IMR-90 (cell line): Measurements from ENCODE around the gene COLEC12. TPM values are rescaled to one million over a fixed set of nuclear protein-coding genes. Genes with fewer than 3 reads are reported as not detected.

Experiments
- ATAC-seq: fragments of 200-7000 bp; cut with Tn5 transposase; 2 replicates; pipeline ENCODE4 v1.9.1; 2020; ENCODE audit warnings: low read depth, mild to moderate bottlenecking, moderate library complexity
- BruUV-seq: library from RNA; stranded (reverse); fragments of 400-500 nt; replicated peaks from 2 replicates; lab custom pipeline; 2021; lab: Mats Ljungman, UMichigan
- CTCF ChIA-PET: fragments of 300-600 bp; formaldehyde crosslinking; extraction: SDS; loops from one replicate; lab custom pipeline; 2021; ENCODE audit warnings: antibody characterized with exemption; lab: Yijun Ruan, JAX
- POLR2A ChIA-PET: fragments of 300-600 bp; sonication (Branson Sonifier 250); formaldehyde crosslinking; loops from one replicate; lab custom pipeline; 2022; ENCODE audit warnings: antibody characterized with exemption; ENCODE audit not compliant: unreplicated experiment; lab: Charles Lee
- DNase-seq: peaks from one replicate; pipeline ENCODE4 v3.0.0; 2013
- H2AFZ ChIP-seq: replicated peaks from 2 replicates; pipeline ENCODE3; 2013; ENCODE audit warnings: low read length, mild to moderate bottlenecking; ENCODE audit not compliant: poor library complexity
- H2AK5ac ChIP-seq: 2 replicates; pipeline ENCODE4 v1.6.1; 2013; ENCODE audit warnings: low read depth, low read length, inconsistent platforms
- H2AK9ac ChIP-seq: replicated peaks from 2 replicates; pipeline ENCODE3; 2013; ENCODE audit warnings: mild to moderate bottlenecking, low read depth, low read length, moderate library complexity; ENCODE audit not compliant: poor library complexity
- H2BK120ac ChIP-seq: 2 replicates; pipeline ENCODE4 v1.6.1; 2013; ENCODE audit warnings: low read depth, low read length, inconsistent platforms
- H2BK15ac ChIP-seq: 3 replicates; pipeline ENCODE4 v1.6.1; 2013; ENCODE audit warnings: low read depth, low read length, inconsistent platforms
- H2BK20ac ChIP-seq: 2 replicates; pipeline ENCODE4 v1.6.1; 2013; ENCODE audit warnings: low read depth, mild to moderate bottlenecking, inconsistent platforms, low read length, moderate library complexity
- H2BK5ac ChIP-seq: 2 replicates; pipeline ENCODE4 v1.6.1; 2013; ENCODE audit warnings: mild to moderate bottlenecking, low read depth, low read length, inconsistent platforms; ENCODE audit not compliant: poor library complexity, severe bottlenecking
- H3K14ac ChIP-seq: replicated peaks from 2 replicates; pipeline ENCODE4 v1.6.1; 2013; ENCODE audit warnings: low read depth, low read length, inconsistent platforms
- H3K18ac ChIP-seq: 2 replicates; pipeline ENCODE4 v1.6.1; 2013; ENCODE audit warnings: low read depth, low read length, control low read depth
- H3K23ac ChIP-seq: 2 replicates; pipeline ENCODE4 v1.6.1; 2013; ENCODE audit warnings: low read depth, low read length, inconsistent platforms
- H3K27ac ChIP-seq: 2 replicates; pipeline ENCODE4 v1.5.1; 2013; ENCODE audit warnings: mild to moderate bottlenecking, control low read depth, low read length; ENCODE audit not compliant: insufficient read depth
- H3K27me3 ChIP-seq: 2 replicates; pipeline ENCODE4 v1.6.1; 2013; ENCODE audit warnings: low read length; ENCODE audit not compliant: control insufficient read depth, insufficient read depth
- H3K36me3 ChIP-seq: 2 replicates; pipeline ENCODE4 v1.6.1; 2013; ENCODE audit warnings: low read length, mixed read lengths; ENCODE audit not compliant: control insufficient read depth, insufficient read depth
- H3K4ac ChIP-seq: 2 replicates; pipeline ENCODE4 v1.6.1; 2013; ENCODE audit warnings: low read depth, low read length, inconsistent platforms
- H3K4me1 ChIP-seq: 2 replicates; pipeline ENCODE4 v1.6.1; 2013; ENCODE audit warnings: low read length, mixed read lengths; ENCODE audit not compliant: control insufficient read depth, insufficient read depth
- H3K4me2 ChIP-seq: 2 replicates; pipeline ENCODE4 v1.6.1; 2013; ENCODE audit warnings: low read depth, mild to moderate bottlenecking, control low read depth, low read length, moderate library complexity
- H3K4me3 ChIP-seq: 2 replicates; pipeline ENCODE4 v1.5.1; 2013; ENCODE audit warnings: low read depth, mild to moderate bottlenecking, control low read depth, low read length, moderate library complexity; ENCODE audit not compliant: insufficient read depth
- H3K56ac ChIP-seq: 2 replicates; pipeline ENCODE4 v1.6.1; 2013; ENCODE audit warnings: low read length, inconsistent platforms; ENCODE audit not compliant: insufficient read depth; ENCODE audit errors: extremely low read depth
- H3K79me1 ChIP-seq, 2 experiments: 2 replicates each; pipeline ENCODE4 v1.6.1; 2013; ENCODE audit warnings: low read length in 2 of 2, inconsistent platforms in 1 of 2, low read depth in 1 of 2
- H3K9ac ChIP-seq: 2 replicates; pipeline ENCODE4 v1.6.1; 2013; ENCODE audit warnings: low read depth, low read length, control low read depth
- H3K9me1 ChIP-seq: 2 replicates; pipeline ENCODE4 v1.6.1; 2013; ENCODE audit warnings: low read length, inconsistent platforms; ENCODE audit not compliant: insufficient read depth
- H3K9me3 ChIP-seq: 2 replicates; pipeline ENCODE4 v1.6.1; 2013; ENCODE audit warnings: low read length; ENCODE audit not compliant: control insufficient read depth, insufficient read depth
- H4K20me1 ChIP-seq: 2 replicates; pipeline ENCODE4 v1.6.1; 2013; ENCODE audit warnings: low read length, inconsistent platforms; ENCODE audit not compliant: insufficient read depth
- H4K5ac ChIP-seq: 2 replicates; pipeline ENCODE4 v1.6.1; 2013; ENCODE audit warnings: mild to moderate bottlenecking, low read depth, low read length, control low read depth
- H4K8ac ChIP-seq, 2 experiments: 2 replicates each; pipeline ENCODE4 v1.6.1; 2013; ENCODE audit warnings: low read depth in 2 of 2, low read length in 2 of 2, control low read depth in 1 of 2, inconsistent platforms in 1 of 2
- H4K91ac ChIP-seq: 2 replicates; pipeline ENCODE4 v1.6.1; 2013; ENCODE audit warnings: low read depth, low read length, inconsistent platforms; ENCODE audit not compliant: insufficient read depth
- BHLHE40 ChIP-seq: fragments of 150-350 bp; IDR thresholded peaks from 2 replicates; pipeline ENCODE4 v1.6.1; 2016; ENCODE audit warnings: mild to moderate bottlenecking, low read depth, low read length
- CEBPB ChIP-seq: IDR thresholded peaks from 2 replicates; pipeline ENCODE4 v1.6.1; 2012; ENCODE audit warnings: low read depth, low read length, improper control_type of control experiment
- CHD1 ChIP-seq: IDR thresholded peaks from 2 replicates; pipeline ENCODE4 v1.6.1; 2012; ENCODE audit warnings: low read depth, low read length, improper control_type of control experiment
- FOS ChIP-seq: fragments of 150-350 bp; IDR thresholded peaks from 2 replicates; pipeline ENCODE4 v1.6.1; 2016; ENCODE audit warnings: low read depth, low read length
- MAFK ChIP-seq: IDR thresholded peaks from 2 replicates; pipeline ENCODE4 v1.6.1; 2012; ENCODE audit warnings: low read depth, low read length, improper control_type of control experiment
- MAZ ChIP-seq: IDR thresholded peaks from 2 replicates; pipeline ENCODE4 v1.6.1; 2012; ENCODE audit warnings: low read depth, mild to moderate bottlenecking, low read length, improper control_type of control experiment, moderate library complexity, borderline replicate concordance
- MXI1 ChIP-seq: IDR thresholded peaks from 2 replicates; pipeline ENCODE4 v1.6.1; 2012; ENCODE audit warnings: low read depth, mild to moderate bottlenecking, low read length, moderate library complexity, borderline replicate concordance
- NFE2L2 ChIP-seq: fragments of 150-350 bp; IDR thresholded peaks from 2 replicates; pipeline ENCODE4 v1.6.1; 2016; ENCODE audit warnings: low read depth, mild to moderate bottlenecking, low read length
- POLR2A ChIP-seq: IDR thresholded peaks from 2 replicates; pipeline ENCODE4 v1.6.1; 2012; ENCODE audit warnings: mild to moderate bottlenecking, low read depth, low read length
- RAD21 ChIP-seq: IDR thresholded peaks from 2 replicates; pipeline ENCODE4 v1.6.1; 2012; ENCODE audit warnings: low read length, improper control_type of control experiment
- RCOR1 ChIP-seq: IDR thresholded peaks from 2 replicates; pipeline ENCODE4 v1.6.1; 2012; ENCODE audit warnings: mild to moderate bottlenecking, low read length, improper control_type of control experiment; ENCODE audit not compliant: insufficient replicate concordance
- RFX5 ChIP-seq: IDR thresholded peaks from 2 replicates; pipeline ENCODE4 v1.8.0; 2012; ENCODE audit warnings: low read depth, mild to moderate bottlenecking, low read length, moderate library complexity
- SMC3 ChIP-seq: fragments of 150-350 bp; IDR thresholded peaks from 2 replicates; pipeline ENCODE4 v1.6.1; 2016; ENCODE audit warnings: low read depth, mild to moderate bottlenecking, antibody characterized with exemption, low read length, moderate library complexity
- WGBS, 2 experiments: methylation state at CpG; one replicate each; pipeline versions ENCODE4 v1.1.5 to v1.1.7; 2013; ENCODE audit warnings: missing lambda C conversion rate in 2 of 2; ENCODE audit not compliant: insufficient read length in 1 of 2; ENCODE audit errors: extremely low coverage in 2 of 2; 5-methylcytosine and 5-hydroxymethylcytosine counted together
- dilution Hi-C: fragments of 300-500 bp; cut with HindIII; formaldehyde crosslinking; loops from one replicate; pipeline ENCODE4 v1.14.3; 2018; ENCODE audit warnings: low sequenced_read_pairs; ENCODE audit not compliant: unreplicated experiment
- in situ Hi-C: fragments of 300-500 bp; cut with MboI; formaldehyde crosslinking; loops from 3 replicates; pipeline ENCODE4 v1.14.3; 2019; ENCODE audit warnings: low sequenced_read_pairs, inconsistent platforms, mixed read lengths
- intact Hi-C: fragments of 100-400 bp; cut with micrococcal nuclease; formaldehyde crosslinking; loops from 2 replicates; pipeline ENCODE4 v1.10.0; 2022
- polyA plus RNA-seq, 3 experiments: library from polyadenylated mRNA; depleted of rRNA; stranded (reverse); fragments of >200 nt; gene quantifications; 2 replicates each; pipeline ENCODE4 v1.2.3, GENCODE V29; 2012; ENCODE audit warnings: low replicate concordance in 1 of 3
- total RNA-seq: library from RNA; depleted of rRNA; stranded (reverse); fragments of >200 nt; gene quantifications from 2 replicates; pipeline ENCODE4 v1.2.3, GENCODE V29; 2012
- TF ChIP-seq, protein P1 (sequence below): conservative IDR thresholded peaks from 2 replicates; pipeline ENCODE4 v1.5.1; 2012; ENCODE audit warnings: mild to moderate bottlenecking, low read depth, low read length, improper control_type of control experiment
- TF ChIP-seq, protein P2 (sequence below): fragments of 150-350 bp; IDR thresholded peaks from 2 replicates; pipeline ENCODE4 v1.6.1; 2016; ENCODE audit warnings: low read depth, mild to moderate bottlenecking, low read length, moderate library complexity, borderline replicate concordance
- TF ChIP-seq, protein P3 (sequence below): fragments of 150-350 bp; IDR thresholded peaks from 2 replicates; pipeline ENCODE4 v1.6.1; 2017; ENCODE audit warnings: mild to moderate bottlenecking, antibody characterized with exemption, low read length, low read depth

The COLEC12 gene
- total and polyA plus RNA-seq, 2 of the 4 experiments (the other 2 are of a cell fraction) = 1.0 to 2.3 TPM

DNA sequence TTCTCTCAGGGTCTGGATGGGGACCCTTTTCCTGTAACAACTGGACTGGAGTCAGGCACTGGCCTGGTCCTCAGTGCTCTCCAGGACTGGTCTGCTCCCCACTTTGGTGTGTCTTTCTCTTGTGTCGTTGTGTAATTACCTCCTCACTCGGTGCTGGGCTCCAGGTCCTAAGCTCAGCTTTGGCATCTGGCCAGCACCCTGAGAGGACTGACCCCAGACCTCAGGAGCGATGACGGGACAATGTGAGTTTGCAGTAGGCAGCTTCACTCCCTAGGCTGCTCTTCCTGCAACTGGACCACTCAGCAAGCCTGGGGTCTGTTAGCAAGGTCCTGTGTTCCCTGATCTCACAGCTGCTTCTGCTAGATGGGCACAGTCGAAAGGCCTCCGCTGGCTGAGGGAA lies 93.8 kb downstream of the COLEC12 start:
- dilution Hi-C loops = no loop called here
- no peak for DNase-seq
- Histone ChIP-seq H3K4me3 (no peak overlapping the region), H3K18ac (no peak overlapping the region), H2BK5ac (no peak overlapping the region), H3K4me2 (no peak overlapping the region), H3K9me3 (peaks cover 6% of the 10 kb centered on the region), H2BK15ac (no peak overlapping the region), H3K36me3 (no peaks in the 10 kb centered on the region), H2BK20ac (0 out of 2 replicates have a peak overlapping the region, but pooled peaks have one; percentile 23), H3K23ac (no peak overlapping the region), H4K91ac (no peak overlapping the region), H3K14ac (no peak overlapping the region), H2BK120ac (no peak overlapping the region), H3K4me1 (no peaks in the 10 kb centered on the region), H4K5ac (no peak overlapping the region), H3K56ac (no peak overlapping the region), H2AFZ (peak overlapping the region; percentile 65), H3K9me1 (no peaks in the 10 kb centered on the region), H3K4ac (no peak overlapping the region), H3K27ac (no peak overlapping the region), H2AK9ac (no peak overlapping the region), H3K27me3 (no peaks in the 10 kb centered on the region), H4K8ac (no peak overlapping the region), H3K9ac (no peak overlapping the region), H3K79me1 (no peaks in the 10 kb centered on the region), H2AK5ac (no peak overlapping the region), H4K20me1 (no peaks in the 10 kb centered on the region)
- ATAC-seq = no peak
- BruUV-seq = no TSS peak
- ChIA-PET CTCF (no interaction called here), POLR2A (no interaction called here)
- WGBS, 2 experiments = 27% methylated on average over 2 of the region's 6 CpGs; no CpG with 5 or more reads in 1 of the 2 experiments
- TF ChIP-seq, protein P1, sequence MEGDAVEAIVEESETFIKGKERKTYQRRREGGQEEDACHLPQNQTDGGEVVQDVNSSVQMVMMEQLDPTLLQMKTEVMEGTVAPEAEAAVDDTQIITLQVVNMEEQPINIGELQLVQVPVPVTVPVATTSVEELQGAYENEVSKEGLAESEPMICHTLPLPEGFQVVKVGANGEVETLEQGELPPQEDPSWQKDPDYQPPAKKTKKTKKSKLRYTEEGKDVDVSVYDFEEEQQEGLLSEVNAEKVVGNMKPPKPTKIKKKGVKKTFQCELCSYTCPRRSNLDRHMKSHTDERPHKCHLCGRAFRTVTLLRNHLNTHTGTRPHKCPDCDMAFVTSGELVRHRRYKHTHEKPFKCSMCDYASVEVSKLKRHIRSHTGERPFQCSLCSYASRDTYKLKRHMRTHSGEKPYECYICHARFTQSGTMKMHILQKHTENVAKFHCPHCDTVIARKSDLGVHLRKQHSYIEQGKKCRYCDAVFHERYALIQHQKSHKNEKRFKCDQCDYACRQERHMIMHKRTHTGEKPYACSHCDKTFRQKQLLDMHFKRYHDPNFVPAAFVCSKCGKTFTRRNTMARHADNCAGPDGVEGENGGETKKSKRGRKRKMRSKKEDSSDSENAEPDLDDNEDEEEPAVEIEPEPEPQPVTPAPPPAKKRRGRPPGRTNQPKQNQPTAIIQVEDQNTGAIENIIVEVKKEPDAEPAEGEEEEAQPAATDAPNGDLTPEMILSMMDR = no peak
- no peak for TF ChIP-seq RCOR1
- TF ChIP-seq, protein P2, sequence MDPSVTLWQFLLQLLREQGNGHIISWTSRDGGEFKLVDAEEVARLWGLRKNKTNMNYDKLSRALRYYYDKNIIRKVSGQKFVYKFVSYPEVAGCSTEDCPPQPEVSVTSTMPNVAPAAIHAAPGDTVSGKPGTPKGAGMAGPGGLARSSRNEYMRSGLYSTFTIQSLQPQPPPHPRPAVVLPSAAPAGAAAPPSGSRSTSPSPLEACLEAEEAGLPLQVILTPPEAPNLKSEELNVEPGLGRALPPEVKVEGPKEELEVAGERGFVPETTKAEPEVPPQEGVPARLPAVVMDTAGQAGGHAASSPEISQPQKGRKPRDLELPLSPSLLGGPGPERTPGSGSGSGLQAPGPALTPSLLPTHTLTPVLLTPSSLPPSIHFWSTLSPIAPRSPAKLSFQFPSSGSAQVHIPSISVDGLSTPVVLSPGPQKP = no peak
- no peak for TF ChIP-seq MAFK
- no peak for TF ChIP-seq RAD21
- TF ChIP-seq RFX5 = no peak
- no peak for TF ChIP-seq POLR2A
- TF ChIP-seq, protein P3, sequence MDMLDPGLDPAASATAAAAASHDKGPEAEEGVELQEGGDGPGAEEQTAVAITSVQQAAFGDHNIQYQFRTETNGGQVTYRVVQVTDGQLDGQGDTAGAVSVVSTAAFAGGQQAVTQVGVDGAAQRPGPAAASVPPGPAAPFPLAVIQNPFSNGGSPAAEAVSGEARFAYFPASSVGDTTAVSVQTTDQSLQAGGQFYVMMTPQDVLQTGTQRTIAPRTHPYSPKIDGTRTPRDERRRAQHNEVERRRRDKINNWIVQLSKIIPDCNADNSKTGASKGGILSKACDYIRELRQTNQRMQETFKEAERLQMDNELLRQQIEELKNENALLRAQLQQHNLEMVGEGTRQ = no peak
- TF ChIP-seq NFE2L2 = no peak
- no peak for TF ChIP-seq CHD1
- TF ChIP-seq FOS = no peak
- no peak for TF ChIP-seq MAZ
- no peak for TF ChIP-seq CEBPB
- no peak for TF ChIP-seq MXI1
- no peak for TF ChIP-seq BHLHE40
- no peak for TF ChIP-seq SMC3
- intact Hi-C loops = no loop called here
- in situ Hi-C loops = no loop called here
